CD4-positive, alpha-beta T cell treated with Interleukin-2 at 100 ng/mL for 4 hours (primary cell): ENCODE data around the gene HSD11B1.

Experiments
- DNase-seq: peaks from one replicate; pipeline ENCODE4 v3.0.0-alpha.2; 2020; ENCODE audit warnings: low spot score

Gene HSD11B1

DNA sequence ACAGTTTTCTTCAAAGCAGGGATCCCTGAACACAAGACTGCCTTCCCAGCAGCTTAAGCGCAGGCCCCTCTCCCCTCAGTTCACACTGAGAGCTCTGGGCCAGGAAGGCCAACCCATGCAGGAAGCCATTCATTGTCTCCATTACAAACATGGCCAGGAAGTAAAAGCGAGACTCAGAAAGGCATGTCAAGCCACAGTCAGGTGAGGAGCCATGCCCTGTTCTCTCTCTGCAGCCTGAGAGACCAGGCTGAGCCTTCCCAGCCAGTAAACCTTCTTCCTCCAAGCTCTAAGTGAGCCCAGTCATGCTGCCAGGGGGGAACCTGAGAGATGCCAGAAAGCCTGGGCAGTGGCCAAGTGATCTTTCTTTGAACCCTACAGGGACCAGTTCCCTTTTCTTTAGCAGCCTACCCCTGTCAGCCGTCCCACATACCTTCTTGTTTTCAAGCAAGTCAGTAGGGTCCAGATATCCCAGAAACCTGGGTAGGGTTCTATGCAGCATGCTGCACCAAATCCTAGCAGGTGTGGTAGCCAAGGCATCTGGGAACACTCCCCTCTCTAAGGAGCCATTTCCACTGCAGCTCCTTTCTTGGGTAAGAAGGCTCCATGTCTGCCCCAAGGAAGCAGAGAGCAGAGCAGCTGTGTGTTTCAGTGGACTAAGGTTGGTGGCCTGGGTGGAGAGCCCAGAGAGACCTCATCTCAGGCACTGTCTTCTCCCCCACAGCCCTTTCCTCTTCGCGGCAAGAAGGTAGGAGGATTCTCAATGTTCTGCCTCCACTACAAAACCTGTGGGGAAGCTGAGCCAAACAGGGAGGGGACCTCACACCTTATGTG, 52.2 kb downstream of the HSD11B1 start:
- peak; percentile 49 for DNase-seq

DNA sequence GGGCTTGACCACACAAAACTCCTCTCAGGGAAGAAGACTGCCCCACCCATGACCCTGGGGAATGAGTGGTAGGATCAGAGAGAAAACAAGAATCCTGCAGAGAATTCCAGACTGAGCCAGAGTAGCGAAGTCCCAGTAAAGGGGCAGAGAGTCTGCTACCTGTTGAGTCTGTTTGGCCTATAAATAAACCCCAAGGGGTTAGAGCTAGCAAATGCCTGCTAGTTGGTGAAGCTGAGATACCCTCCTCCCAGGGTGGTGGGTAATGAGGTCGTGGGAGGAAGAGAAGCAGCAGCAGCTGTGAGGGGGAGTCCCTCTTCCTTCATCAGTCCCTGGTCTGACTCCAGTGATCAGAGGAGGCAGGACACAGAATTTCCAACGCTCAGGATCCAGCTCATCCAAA, 53.8 kb downstream of the HSD11B1 start:
- no peak for DNase-seq

DNA sequence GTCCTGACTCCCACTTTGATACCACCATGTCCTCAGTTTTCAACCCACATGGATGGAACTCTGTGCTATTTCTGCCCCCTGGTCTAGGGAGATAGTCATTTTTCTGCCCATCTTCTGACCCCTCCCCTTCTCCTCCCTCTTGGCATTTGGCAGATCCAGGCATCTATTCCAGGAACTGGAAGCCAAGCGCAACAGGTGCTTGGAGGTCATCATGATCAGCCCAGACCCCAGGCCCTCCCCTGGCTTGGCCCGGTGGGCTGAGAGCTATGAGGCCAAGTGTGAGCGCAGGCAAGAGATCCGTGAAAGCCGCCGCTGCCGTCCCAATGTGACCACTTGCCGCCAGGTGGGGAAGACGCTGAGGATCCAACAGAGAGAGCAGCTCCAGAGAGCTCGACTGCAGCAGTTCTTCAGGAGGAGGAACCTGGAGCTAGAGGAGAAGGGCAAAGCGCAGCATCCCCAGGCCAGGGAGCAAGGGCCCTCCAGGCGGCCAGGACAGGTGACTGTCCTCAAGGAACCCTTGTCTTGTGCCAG, 55.2 kb downstream of the HSD11B1 start:
- no peak for DNase-seq

DNA sequence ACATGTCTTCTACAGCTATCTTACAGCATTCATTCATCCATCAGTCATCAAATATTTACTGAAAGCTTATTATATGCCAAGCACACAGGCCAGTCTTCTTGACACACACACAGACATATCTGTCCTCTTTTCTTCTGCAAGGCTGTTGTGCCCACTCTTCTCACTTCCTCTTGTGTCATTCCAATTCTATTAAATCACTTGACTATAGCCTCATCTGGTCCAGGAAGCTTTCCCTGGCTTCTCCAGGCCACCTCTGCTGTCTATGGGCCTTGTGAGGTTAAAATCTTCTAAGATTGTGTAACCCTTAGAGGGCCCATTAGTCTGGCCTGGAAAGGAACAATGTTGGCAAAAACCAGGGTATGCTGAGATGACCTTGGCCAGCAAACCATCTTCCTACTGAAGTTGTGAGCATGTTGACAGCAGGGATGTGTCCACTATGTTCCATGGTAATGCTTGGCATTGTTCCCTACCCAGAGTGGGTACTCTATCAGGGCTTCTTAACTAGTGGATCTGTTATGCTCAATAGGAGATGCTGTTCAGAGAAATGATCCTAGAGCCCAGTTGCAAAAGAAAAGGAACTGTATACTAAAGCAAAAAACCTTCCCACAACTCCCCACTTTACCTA, 56.5 kb downstream of the HSD11B1 start:
- no peak for DNase-seq

DNA sequence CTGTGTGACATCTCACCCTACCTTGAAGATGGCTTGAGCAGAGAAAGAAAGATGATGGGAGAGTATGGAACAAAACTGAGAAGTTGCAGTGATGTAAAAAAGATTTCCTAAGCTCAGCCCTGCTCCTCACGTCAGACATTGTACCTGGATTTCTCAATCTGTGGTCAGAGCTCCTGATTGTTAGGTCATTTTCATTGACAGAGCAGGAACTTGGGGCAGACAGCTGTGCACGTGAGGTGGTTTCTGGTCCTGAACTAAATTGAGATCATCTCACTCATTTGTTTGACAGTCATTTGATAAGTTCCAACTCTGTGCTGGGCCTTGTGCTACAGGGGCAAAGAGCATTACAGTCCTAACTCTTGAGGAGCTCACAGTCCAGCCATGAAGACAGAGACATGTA, 61.4 kb downstream of the HSD11B1 start:
- peak; percentile 19 for DNase-seq

DNA sequence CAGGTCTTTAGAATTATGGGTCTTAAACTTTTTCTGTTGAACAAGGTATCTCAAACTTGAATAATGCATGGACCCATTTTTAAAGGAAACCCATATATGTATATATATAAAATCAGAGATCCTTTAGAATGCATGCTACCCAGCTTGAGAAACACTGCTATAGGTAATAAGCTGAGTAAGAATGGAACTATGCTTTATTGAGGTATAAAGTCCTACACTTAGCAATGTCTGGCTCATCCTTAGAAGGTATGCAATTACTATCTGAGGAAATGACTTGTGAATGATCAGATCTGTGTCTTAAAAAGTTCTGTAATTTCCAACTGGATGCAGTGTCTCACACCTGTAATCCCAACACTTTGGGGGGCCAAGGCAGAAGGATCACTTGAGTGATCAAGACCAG, 62.5 kb downstream of the HSD11B1 start:
- DNase-seq, result no peak

DNA sequence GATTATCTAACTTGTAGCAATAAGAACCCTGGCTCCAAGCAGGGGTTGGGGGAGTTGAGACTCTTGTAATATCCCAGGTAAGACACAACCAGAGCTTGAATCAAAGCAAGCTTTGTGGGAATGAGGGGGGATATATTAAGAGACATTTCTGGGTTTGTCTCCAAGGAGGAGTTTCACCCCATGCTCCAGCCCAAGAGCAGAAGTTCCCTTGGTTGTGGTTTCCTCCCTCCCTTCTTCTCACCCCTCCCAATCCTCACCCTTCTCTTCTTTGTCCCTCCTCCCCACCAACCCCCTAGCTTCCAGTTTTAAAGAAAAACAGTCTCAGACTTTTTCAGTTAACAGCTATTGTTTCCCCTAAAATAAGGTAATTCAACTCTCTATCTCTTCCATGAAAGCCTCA, 63.1 kb downstream of the HSD11B1 start:
- peak; percentile 12 for DNase-seq

DNA sequence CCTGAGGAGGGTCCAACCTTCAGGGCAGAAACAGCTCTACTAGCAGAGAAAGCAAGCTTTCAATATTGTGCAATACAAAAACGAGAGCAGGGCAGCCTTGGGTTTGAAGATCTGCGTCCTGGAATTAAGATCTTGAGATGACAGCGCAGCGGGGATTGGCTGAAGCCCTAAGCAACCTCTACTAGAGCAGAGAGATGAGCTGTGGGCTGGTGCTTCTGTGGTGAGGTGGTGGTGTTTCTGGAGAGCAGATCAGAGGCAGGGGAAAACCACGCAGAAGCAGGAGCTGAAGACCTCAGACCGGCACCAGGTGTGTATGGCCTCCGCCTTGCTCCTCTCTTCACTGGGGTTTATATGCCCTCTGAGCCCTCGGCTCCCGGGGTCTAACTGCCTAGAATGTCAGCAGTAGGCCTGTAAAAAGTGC, 63.7 kb downstream of the HSD11B1 start:
- DNase-seq, result peak; percentile 89

DNA sequence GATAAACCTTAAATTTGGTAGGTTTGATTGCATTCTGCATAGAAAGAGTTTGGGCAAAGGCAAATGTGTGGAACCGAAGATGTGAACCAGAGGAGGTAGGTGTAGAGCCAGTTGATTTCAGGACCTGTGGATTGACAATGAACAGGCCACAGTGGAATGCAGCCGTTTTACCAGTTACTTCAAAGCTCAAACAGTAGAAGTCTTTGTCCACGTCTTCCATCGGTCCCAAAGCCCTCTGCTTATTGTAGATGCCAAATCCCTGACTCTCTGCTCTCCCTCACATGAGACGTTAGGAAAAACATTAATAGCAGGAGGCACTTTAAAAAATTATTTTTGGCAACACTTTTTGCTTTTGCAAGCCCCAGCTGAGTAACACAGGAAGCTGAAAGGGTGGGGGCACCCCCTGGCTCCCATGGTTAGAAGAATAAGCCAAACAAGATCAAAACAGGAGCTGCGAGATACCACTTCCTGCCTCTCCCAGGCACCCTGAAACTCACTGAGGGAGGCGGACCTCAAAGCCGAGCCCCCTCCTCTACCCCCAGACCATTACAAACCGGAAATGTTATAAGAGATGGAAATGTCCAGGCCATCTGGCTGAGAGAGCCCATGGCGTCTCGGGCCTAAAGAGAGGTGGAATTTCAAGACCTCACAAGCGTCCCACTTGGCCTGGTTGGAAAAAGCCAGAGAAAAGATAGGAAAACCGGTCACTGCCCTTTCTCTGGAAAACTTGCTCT, 64.7 kb downstream of the HSD11B1 start:
- peak; percentile 85 for DNase-seq

DNA sequence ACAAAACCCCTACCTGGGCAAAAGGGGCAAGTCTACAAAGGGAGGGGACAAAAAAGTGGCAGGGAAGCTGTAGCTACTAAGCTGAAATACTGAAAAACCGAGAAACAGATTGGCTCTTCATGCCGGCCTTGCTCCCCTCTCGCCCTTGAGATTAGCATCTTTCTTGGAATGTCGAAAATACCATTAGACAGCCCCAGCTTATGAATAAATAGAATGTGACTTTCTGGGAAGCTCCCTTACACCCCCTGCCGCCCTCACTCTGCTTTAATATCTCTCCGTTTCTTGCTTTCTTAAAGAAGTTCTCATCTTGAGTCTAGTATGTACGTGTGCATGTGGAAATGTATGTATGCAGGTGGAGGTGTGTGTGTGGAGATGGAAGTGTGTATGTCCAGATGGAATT, 65.3 kb downstream of the HSD11B1 start:
- peak; percentile 20 for DNase-seq

DNA sequence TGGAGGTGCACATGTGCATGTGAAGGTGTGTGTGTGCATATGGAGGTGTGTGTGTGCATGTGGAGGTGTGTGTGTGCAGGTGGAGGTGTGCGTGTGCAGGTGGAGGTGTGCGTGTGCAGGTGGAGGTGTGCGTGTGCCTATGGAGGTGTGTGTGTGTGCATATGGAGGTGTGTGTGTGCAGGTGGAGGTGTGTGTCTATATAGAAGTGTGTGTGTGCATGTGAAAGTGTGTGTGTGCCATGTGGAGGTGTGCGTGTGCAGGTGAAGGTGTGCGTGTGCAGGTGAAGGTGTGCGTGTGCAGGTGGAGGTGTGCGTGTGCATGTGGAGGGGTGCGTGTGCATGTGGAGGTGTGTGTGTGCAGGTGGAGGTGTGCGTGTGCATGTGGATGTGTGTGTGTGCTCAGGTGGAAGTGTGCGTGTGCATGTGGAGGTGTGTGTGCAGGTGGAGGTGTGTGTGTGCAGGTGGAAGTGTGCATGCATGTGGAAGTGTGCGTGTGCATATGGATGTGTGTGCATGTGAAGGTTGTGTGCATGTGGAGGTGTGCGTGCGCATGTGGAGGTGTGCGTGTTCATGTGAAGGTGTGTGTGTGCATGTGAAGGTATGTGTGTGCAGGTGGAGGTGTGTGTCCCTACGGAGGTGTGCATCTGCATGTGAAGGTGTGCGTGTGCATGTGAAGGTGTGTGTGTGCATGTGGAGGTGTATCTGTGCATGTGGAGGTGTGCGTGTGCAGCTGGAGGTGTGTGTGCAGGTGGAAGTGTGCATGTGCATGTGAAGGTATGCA, 66.2 kb downstream of the HSD11B1 start:
- DNase-seq, result no peak

DNA sequence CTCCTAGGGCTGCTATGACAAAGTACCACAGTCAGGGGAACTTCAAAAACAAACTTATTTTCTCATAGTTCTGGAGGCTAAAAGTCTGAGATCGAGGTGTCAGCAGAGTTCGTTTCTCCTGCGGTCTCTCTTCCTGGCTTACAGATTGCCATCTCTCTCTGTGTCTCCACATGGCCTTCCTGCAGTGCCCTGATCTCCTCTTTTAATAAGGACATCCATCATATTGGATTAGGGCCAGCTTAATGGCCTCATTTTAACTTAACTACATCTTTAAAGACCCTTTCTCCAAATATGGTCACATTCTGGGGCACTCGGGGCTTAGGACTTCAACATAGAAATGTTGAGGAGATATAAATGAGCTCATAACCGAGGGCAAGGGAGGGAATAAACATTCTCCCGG, 67.5 kb downstream of the HSD11B1 start:
- no peak for DNase-seq

DNA sequence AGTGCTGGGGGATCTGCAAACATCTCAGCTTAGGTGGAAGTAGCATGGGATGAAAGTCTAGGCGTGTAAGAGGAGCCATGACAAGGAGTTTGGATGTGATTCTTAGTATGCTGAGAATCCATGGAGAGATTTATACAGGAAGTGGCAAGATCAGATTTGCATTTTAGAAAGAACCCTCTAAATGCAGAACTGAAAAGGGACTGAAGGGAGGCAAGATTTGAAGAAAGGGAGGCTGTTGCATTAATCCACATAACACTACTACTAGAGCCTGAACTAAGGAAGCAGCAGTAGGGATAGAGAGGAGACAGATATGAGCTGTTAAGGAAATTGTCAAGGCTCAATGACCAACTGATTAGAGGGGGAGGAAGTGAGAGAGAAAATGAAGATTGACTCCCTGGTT, 69.9 kb downstream of the HSD11B1 start:
- DNase-seq, result no peak

DNA sequence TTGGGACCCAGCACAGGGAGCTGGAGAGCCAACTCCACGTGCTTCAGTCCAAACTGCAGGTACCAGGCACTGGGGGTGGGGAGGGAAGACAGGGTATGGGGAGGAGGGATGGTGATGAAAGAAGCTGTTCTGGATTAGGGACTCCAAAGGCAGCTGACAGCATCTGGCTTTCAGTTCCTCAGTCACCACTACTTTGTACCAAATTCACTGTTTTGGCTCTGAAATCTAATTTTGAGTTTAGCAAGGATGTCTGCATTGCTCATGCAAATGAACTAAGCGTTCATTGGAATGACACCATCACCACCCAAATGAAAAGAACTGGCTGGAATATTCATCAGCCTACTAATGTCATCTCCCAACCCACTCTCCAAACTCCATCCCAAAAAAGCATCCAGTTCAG, 71.0 kb downstream of the HSD11B1 start:
- DNase-seq, result no peak

DNA sequence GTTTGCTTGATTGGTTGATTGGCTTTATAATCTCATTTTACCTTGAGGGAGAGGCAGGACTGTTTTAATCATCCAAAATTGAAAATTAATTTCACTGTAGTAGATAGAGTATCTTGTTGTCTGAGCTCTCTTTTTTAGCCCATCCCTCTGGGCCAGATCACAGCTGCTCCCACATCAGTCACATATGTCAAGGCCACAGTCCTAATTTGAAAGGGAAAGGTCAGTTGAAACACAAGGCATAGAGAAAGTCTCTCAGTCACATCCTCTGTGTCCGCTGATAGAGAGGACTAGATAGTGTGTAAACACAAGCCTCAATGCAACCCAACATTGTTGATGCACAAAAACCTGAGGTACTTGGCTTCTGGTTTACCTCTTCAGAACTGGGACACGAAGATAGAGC, 72.9 kb downstream of the HSD11B1 start:
- no peak for DNase-seq

DNA sequence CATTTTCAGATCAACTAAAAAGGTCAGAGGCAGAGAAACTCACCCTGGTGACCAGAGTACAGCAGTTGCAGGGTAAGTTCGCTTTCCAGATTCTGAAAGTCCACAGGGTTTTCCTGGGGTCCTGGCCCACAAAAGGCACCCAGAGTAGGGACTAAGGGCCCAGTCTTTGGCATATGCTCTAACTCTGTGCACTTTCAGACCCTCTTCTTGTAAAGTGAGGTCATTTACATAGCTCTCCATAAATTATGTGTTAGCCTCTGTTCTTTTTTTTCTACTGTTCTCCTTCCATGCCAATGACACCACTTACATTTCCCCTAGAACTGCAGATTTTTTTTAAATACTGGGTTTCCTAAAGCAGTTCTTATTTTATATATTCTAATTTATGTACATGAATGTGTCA, 73.5 kb downstream of the HSD11B1 start:
- no peak for DNase-seq

DNA sequence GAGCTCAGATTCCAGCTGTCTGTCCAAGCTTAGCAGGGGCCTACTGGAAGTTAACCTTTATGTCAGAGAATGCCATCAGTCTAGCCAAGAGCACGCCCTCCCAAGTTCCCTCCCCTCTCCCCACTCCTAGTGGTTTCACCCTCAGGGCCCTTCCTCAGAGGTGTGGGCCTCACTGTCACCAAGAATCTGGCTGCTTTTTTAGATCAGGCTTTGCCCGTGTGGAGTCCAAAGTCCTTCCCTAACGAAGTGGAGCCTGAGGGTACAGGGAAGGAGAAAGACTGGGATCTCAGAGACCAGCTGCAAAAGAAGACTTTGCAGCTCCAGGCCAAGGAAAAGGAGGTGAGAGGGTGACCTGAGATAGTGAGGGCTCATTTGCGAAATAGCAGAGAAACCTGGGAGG, 75.6 kb downstream of the HSD11B1 start:
- no peak for DNase-seq

DNA sequence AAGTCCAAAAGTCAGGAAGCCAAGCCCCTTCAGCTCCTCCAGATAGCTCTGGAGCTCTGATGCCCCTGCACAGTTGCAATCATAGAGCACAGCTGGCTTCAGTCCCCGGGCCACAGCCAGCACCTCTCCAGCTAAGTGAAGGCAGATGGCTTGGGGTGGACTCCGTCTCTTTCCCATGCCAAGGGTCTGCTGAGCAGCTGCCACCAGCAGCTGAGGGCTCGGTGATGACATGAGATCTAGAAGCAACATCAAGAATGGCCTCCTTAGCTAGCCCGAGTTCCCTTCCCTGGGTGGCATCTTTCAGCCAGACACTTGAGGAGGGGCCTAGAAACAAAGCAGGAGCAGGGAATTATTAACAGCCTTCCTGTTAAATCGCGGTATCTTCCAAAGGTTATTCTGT, 78.7 kb downstream of the HSD11B1 start:
- DNase-seq, result no peak
